GM18520 (cell line): ENCODE results near the gene DNASE1L2.
A peak's percentile ranks its signal among the peaks of the same experiment; 100 is the strongest.

Experiments
- ATAC-seq: cut with Tn5 transposase; IDR thresholded peaks from one replicate; pipeline ENCODE4 v1.9.1; 2021; ENCODE audit not compliant: unreplicated experiment

Gene DNASE1L2

GRCh38 chr16:2223221-2223941 lies 12.9 kb upstream of the DNASE1L2 start, which contains the start of gene E4F1:
Gene E4F1, plus strand, starts transcription at chr16:2223591. Its CDS starts 23 bp downstream, at chr16:2223614.
- peak; percentile 92 for ATAC-seq

GRCh38 chr16:2223942-2224486 lies 12.2 kb upstream of the DNASE1L2 start:
- ATAC-seq: no peak

- ATAC-seq: no peak
Observed at GRCh38 chr16:2226245-2226793, 9.9 kb upstream of the DNASE1L2 start.

GRCh38 chr16:2226918-2227317 lies 9.3 kb upstream of the DNASE1L2 start:
- ATAC-seq: no peak

- ATAC-seq: no peak
Observed at GRCh38 chr16:2228161-2228824, 8.0 kb upstream of the DNASE1L2 start.

- no peak for ATAC-seq
Observed at GRCh38 chr16:2229091-2229490, 7.2 kb upstream of the DNASE1L2 start.

- no peak for ATAC-seq
Observed at GRCh38 chr16:2229632-2230250, 6.5 kb upstream of the DNASE1L2 start.

- ATAC-seq: no peak
Observed at GRCh38 chr16:2230376-2230775, 5.9 kb upstream of the DNASE1L2 start.

GRCh38 chr16:2231016-2231931 lies 5.0 kb upstream of the DNASE1L2 start:
- ATAC-seq: no peak

GRCh38 chr16:2232094-2232990 lies 3.9 kb upstream of the DNASE1L2 start:
- no peak for ATAC-seq

GRCh38 chr16:2233046-2233775 lies 3.0 kb upstream of the DNASE1L2 start:
- ATAC-seq: no peak

GRCh38 chr16:2233872-2234812 lies 2.1 kb upstream of the DNASE1L2 start:
- no peak for ATAC-seq

- no peak for ATAC-seq
Observed at GRCh38 chr16:2234813-2235170, 1.5 kb upstream of the DNASE1L2 start.

GRCh38 chr16:2235234-2235651 lies 1.0 kb upstream of the DNASE1L2 start:
- no peak for ATAC-seq

- ATAC-seq: no peak
Observed at GRCh38 chr16:2235695-2236336, 428 bp upstream of the DNASE1L2 start.

GRCh38 chr16:2237102-2237482 lies 848 bp downstream of the DNASE1L2 start:
- ATAC-seq: no peak

- no peak for ATAC-seq
Observed at GRCh38 chr16:2237493-2238149, 1.4 kb downstream of the DNASE1L2 start.
